HG03039 (cell line): ENCODE measurements around the gene VWA3B.
"Not testable (repeated sequence)": the region's sequence is repeated elsewhere in the genome, so short reads cannot be mapped to it uniquely, and the experiment has no call there.

Experiments
- ATAC-seq: cut with Tn5 transposase; IDR thresholded peaks from one replicate; pipeline ENCODE4 v1.9.1; 2021; ENCODE audit warnings: mild to moderate bottlenecking, moderate library complexity; ENCODE audit not compliant: unreplicated experiment

Gene VWA3B

GRCh38 chr2:98087447-98088020 is 567 bp downstream of the VWA3B start:
- ATAC-seq: no peak

GRCh38 chr2:98088261-98088660 is 1.3 kb downstream of the VWA3B start:
- ATAC-seq: no peak

- ATAC-seq: no peak
Measured at GRCh38 chr2:98089941-98090340, 3.0 kb downstream of the VWA3B start.

GRCh38 chr2:98090951-98091350 is 4.0 kb downstream of the VWA3B start:
- ATAC-seq: no peak

GRCh38 chr2:98091738-98092137 is 4.8 kb downstream of the VWA3B start:
- ATAC-seq: no peak

GRCh38 chr2:98093146-98093545 is 6.2 kb downstream of the VWA3B start:
- ATAC-seq: no peak

GRCh38 chr2:98093611-98094010 is 6.6 kb downstream of the VWA3B start:
- no peak for ATAC-seq

- no peak for ATAC-seq
Measured at GRCh38 chr2:98099939-98100743, 13.2 kb downstream of the VWA3B start.

- ATAC-seq: not testable (repeated sequence)
Measured at GRCh38 chr2:98102315-98102714, 15.3 kb downstream of the VWA3B start.

- ATAC-seq: no peak
Measured at GRCh38 chr2:98102878-98103277, 15.9 kb downstream of the VWA3B start.

- ATAC-seq: no peak
Measured at GRCh38 chr2:98108110-98108509, 21.1 kb downstream of the VWA3B start.

GRCh38 chr2:98110741-98111140 is 23.8 kb downstream of the VWA3B start:
- no peak for ATAC-seq

- ATAC-seq: no peak
Measured at GRCh38 chr2:98114643-98115330, 27.8 kb downstream of the VWA3B start.

GRCh38 chr2:98118161-98118560 is 31.2 kb downstream of the VWA3B start:
- no peak for ATAC-seq

- no peak for ATAC-seq
Measured at GRCh38 chr2:98118852-98119251, 31.9 kb downstream of the VWA3B start.

GRCh38 chr2:98121149-98121548 is 34.2 kb downstream of the VWA3B start:
- ATAC-seq: no peak

GRCh38 chr2:98122524-98122923 is 35.6 kb downstream of the VWA3B start:
- ATAC-seq: no peak

- ATAC-seq: no peak
Measured at GRCh38 chr2:98123286-98123685, 36.3 kb downstream of the VWA3B start.

GRCh38 chr2:98126061-98126460 is 39.1 kb downstream of the VWA3B start:
- ATAC-seq: no peak

GRCh38 chr2:98127229-98127989 is 40.4 kb downstream of the VWA3B start:
- ATAC-seq: no peak

- no peak for ATAC-seq
Measured at GRCh38 chr2:98128556-98129109, 41.7 kb downstream of the VWA3B start.
